HEK293 (cell line): ENCODE data around the gene BCR.

ENCODE experiments used
- CTCF ChIA-PET: fragments of 350-600 bp; formaldehyde crosslinking; extraction: SDS; loops from one replicate; lab custom pipeline; 2021; ENCODE audit warnings: antibody characterized with exemption; lab: Yijun Ruan, JAX
- POLR2A ChIA-PET: fragments of 300-600 bp; formaldehyde crosslinking; extraction: SDS; loops from one replicate; lab custom pipeline; 2020; ENCODE audit warnings: antibody characterized with exemption, inconsistent platforms; lab: Yijun Ruan, JAX
- H3K27ac ChIP-seq: fragments of 200-500 bp; sonication (Bioruptor generic); 2 replicates; pipeline ENCODE4 v1.5.1; 2014; ENCODE audit warnings: low read depth, low read length, control low read depth, inconsistent platforms; ENCODE audit errors: extremely low read depth
- H3K36me3 ChIP-seq, 2 experiments: fragments of 200-500 bp in 1 of 2; sonication (Bioruptor generic) in 1 of 2; 1 replicate in 1 of 2; 2 replicates in 1 of 2; pipeline ENCODE4 v1.5.1; 2014 to 2017; ENCODE audit warnings: inconsistent platforms in 2 of 2, low read length in 2 of 2; ENCODE audit not compliant: control insufficient read depth in 2 of 2, insufficient read depth in 1 of 2
- H3K4me1 ChIP-seq: fragments of 200-500 bp; sonication (Bioruptor generic); 2 replicates; pipeline ENCODE4 v1.5.1; 2014; ENCODE audit warnings: mild to moderate bottlenecking, low read length, inconsistent platforms; ENCODE audit not compliant: control insufficient read depth, insufficient read depth
- H3K4me3 ChIP-seq: 2 replicates; pipeline ENCODE4 v1.5.1; 2011; ENCODE audit warnings: low read depth, mild to moderate bottlenecking, control low read depth, low read length, moderate library complexity
- H3K9me3 ChIP-seq: fragments of 200-500 bp; sonication (Bioruptor generic); 2 replicates; pipeline ENCODE4 v1.5.1; 2014; ENCODE audit warnings: low read depth, low read length, inconsistent platforms; ENCODE audit not compliant: control insufficient read depth, insufficient read depth
- GLI4 ChIP-seq: fragments of 450-650 bp; formaldehyde crosslinking; IDR thresholded peaks from 2 replicates; pipeline ENCODE4 v1.5.1; 2016; ENCODE audit warnings: missing biosample characterization, missing genetic modification characterization
- KLF1 ChIP-seq: fragments of 450-650 bp; formaldehyde crosslinking; IDR thresholded peaks from 2 replicates; pipeline ENCODE4 v1.5.1; 2016; ENCODE audit warnings: missing biosample characterization, missing genetic modification characterization
- RBAK ChIP-seq: fragments of 450-650 bp; formaldehyde crosslinking; IDR thresholded peaks from 2 replicates; pipeline ENCODE4 v1.5.1; 2016; ENCODE audit warnings: missing biosample characterization, missing genetic modification characterization
- SP2 ChIP-seq: fragments of 450-650 bp; formaldehyde crosslinking; IDR thresholded peaks from 2 replicates; pipeline ENCODE4 v1.5.1; 2016; ENCODE audit warnings: missing biosample characterization, missing genetic modification characterization
- YY1 ChIP-seq: fragments of 450-650 bp; formaldehyde crosslinking; IDR thresholded peaks from 2 replicates; pipeline ENCODE4 v1.5.1; 2018; ENCODE audit warnings: missing biosample characterization, missing genetic modification characterization
- ZFP3 ChIP-seq: fragments of 450-650 bp; formaldehyde crosslinking; IDR thresholded peaks from 2 replicates; pipeline ENCODE4 v1.5.1; 2016; ENCODE audit warnings: low read depth, missing biosample characterization, missing genetic modification characterization
- ZNF132 ChIP-seq: fragments of 450-650 bp; formaldehyde crosslinking; IDR thresholded peaks from 2 replicates; pipeline ENCODE4 v1.5.1; 2017; ENCODE audit warnings: missing biosample characterization, missing genetic modification characterization, borderline replicate concordance
- ZNF140 ChIP-seq: fragments of 450-650 bp; formaldehyde crosslinking; IDR thresholded peaks from 2 replicates; pipeline ENCODE4 v1.5.1; 2016; ENCODE audit warnings: missing biosample characterization, missing genetic modification characterization
- ZNF16 ChIP-seq: fragments of 450-650 bp; formaldehyde crosslinking; IDR thresholded peaks from 2 replicates; pipeline ENCODE4 v1.5.1; 2016; ENCODE audit warnings: low read depth, missing biosample characterization, missing genetic modification characterization
- ZNF426 ChIP-seq: fragments of 450-650 bp; formaldehyde crosslinking; IDR thresholded peaks from 2 replicates; pipeline ENCODE4 v1.5.1; 2017; ENCODE audit warnings: missing biosample characterization, missing genetic modification characterization, mild to moderate bottlenecking, inconsistent platforms, moderate library complexity
- ZNF530 ChIP-seq: fragments of 450-650 bp; formaldehyde crosslinking; IDR thresholded peaks from 2 replicates; pipeline ENCODE4 v1.5.1; 2016; ENCODE audit warnings: low read depth, missing biosample characterization, missing genetic modification characterization
- ZNF544 ChIP-seq: fragments of 450-650 bp; formaldehyde crosslinking; IDR thresholded peaks from 2 replicates; pipeline ENCODE4 v1.5.0; 2017; ENCODE audit warnings: missing biosample characterization, missing genetic modification characterization
- ZNF549 ChIP-seq: fragments of 450-650 bp; IDR thresholded peaks from 2 replicates; pipeline ENCODE4 v1.5.1; 2018; ENCODE audit warnings: missing biosample characterization, missing genetic modification characterization, mild to moderate bottlenecking, inconsistent platforms, moderate library complexity
- ZNF621 ChIP-seq: fragments of 450-650 bp; formaldehyde crosslinking; IDR thresholded peaks from 2 replicates; pipeline ENCODE4 v1.5.1; 2017; ENCODE audit warnings: missing biosample characterization, missing genetic modification characterization
- ZNF626 ChIP-seq: fragments of 450-650 bp; sonication (Bioruptor Pico); formaldehyde crosslinking; IDR thresholded peaks from 2 replicates; pipeline ENCODE4 v1.5.1; 2018; ENCODE audit warnings: missing biosample characterization, missing genetic modification characterization, inconsistent platforms
- ZNF76 ChIP-seq: fragments of 450-650 bp; formaldehyde crosslinking; IDR thresholded peaks from 2 replicates; pipeline ENCODE4; 2016; ENCODE audit warnings: low read depth, missing biosample characterization, missing genetic modification characterization, borderline replicate concordance
- ZNF791 ChIP-seq: fragments of 450-650 bp; formaldehyde crosslinking; IDR thresholded peaks from 2 replicates; pipeline ENCODE4 v1.5.1; 2016; ENCODE audit warnings: missing biosample characterization, missing genetic modification characterization
- ZSCAN16 ChIP-seq: fragments of 450-650 bp; formaldehyde crosslinking; IDR thresholded peaks from 2 replicates; pipeline ENCODE4 v1.5.1; 2016; ENCODE audit warnings: missing biosample characterization, missing genetic modification characterization
- ZSCAN23 ChIP-seq: fragments of 450-650 bp; formaldehyde crosslinking; IDR thresholded peaks from 2 replicates; pipeline ENCODE4 v1.5.1; 2016; ENCODE audit warnings: missing biosample characterization, missing genetic modification characterization
- TF ChIP-seq, protein P1 (sequence below): fragments of 450-650 bp; formaldehyde crosslinking; IDR thresholded peaks from 2 replicates; pipeline ENCODE4 v1.5.0; 2017; ENCODE audit warnings: missing biosample characterization, missing genetic modification characterization, borderline replicate concordance
- TF ChIP-seq, protein P2 (sequence below): fragments of 450-650 bp; formaldehyde crosslinking; IDR thresholded peaks from 2 replicates; pipeline ENCODE4 v1.5.1; 2016; ENCODE audit warnings: missing biosample characterization, missing genetic modification characterization
- TF ChIP-seq, protein P3 (sequence below): fragments of 450-650 bp; IDR thresholded peaks from 2 replicates; pipeline ENCODE4 v1.5.1; 2018; ENCODE audit warnings: missing biosample characterization, mild to moderate bottlenecking, missing genetic modification characterization
- TF ChIP-seq, protein P4 (sequence below): fragments of 450-650 bp; formaldehyde crosslinking; IDR thresholded peaks from 2 replicates; pipeline ENCODE4 v1.5.1; 2016; ENCODE audit warnings: missing biosample characterization, missing genetic modification characterization
- TF ChIP-seq, protein P5 (sequence below): fragments of 450-650 bp; formaldehyde crosslinking; IDR thresholded peaks from 2 replicates; pipeline ENCODE4 v1.5.1; 2016; ENCODE audit warnings: missing biosample characterization, missing genetic modification characterization

BCR gene

DNA sequence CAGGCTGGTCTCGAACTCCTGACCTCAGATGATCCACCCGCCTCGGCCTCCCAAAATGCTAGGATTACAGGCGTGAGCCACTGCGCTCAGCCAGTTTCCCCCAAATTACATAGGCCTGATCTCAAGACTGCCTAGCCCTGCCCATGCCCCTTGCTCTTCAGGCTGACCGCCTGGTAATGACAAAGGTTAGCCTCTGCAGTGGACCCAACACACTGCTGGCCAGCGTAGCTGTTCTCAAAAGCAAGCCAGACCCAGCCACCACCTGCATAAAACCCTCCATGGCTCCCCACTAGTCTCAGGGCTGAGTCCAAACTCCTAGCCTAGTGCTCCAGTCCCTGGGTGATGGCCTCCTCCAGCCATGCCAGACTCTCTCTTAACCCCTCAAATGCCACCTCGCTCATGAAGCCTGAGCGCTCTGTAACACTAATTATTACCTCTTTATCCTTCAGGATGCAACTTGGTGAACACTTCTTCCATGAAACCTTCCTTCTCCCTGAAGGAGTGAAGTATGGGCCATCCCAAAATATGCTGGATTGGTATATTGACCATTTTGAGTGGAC, 37.7 kb upstream of the BCR start:
- no peaks in the 10 kb centered on the region for H3K9me3 ChIP-seq
- no peak overlapping the region for H3K27ac ChIP-seq
- H3K36me3 ChIP-seq: peaks cover 0 to 12% of the 10 kb centered on the region in 2 experiments; a peak in 1 of 3 replicates
- H3K4me3 ChIP-seq: no peak overlapping the region
- POLR2A ChIA-PET: no interaction called here
- CTCF ChIA-PET: interaction anchor here (0.6 to 6.0 kb wide), 6 partner anchors 11 to 241 kb away, joined by 3 to 56 read pairs (median 4); no protein-coding TSS in a partner anchor
- no peak for TF ChIP-seq ZNF530 (tag by site-specific recombination)
- no peak for TF ChIP-seq YY1 (tag by site-specific recombination)
- no peak for TF ChIP-seq RBAK (tag by site-specific recombination)
- TF ChIP-seq, protein P1, sequence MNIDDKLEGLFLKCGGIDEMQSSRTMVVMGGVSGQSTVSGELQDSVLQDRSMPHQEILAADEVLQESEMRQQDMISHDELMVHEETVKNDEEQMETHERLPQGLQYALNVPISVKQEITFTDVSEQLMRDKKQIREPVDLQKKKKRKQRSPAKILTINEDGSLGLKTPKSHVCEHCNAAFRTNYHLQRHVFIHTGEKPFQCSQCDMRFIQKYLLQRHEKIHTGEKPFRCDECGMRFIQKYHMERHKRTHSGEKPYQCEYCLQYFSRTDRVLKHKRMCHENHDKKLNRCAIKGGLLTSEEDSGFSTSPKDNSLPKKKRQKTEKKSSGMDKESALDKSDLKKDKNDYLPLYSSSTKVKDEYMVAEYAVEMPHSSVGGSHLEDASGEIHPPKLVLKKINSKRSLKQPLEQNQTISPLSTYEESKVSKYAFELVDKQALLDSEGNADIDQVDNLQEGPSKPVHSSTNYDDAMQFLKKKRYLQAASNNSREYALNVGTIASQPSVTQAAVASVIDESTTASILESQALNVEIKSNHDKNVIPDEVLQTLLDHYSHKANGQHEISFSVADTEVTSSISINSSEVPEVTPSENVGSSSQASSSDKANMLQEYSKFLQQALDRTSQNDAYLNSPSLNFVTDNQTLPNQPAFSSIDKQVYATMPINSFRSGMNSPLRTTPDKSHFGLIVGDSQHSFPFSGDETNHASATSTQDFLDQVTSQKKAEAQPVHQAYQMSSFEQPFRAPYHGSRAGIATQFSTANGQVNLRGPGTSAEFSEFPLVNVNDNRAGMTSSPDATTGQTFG: no peak
- 0 out of 2 replicates have a peak, but pooled peaks have one; percentile 20 for TF ChIP-seq ZNF76 (tag by site-specific recombination)
- peak; percentile 63 for TF ChIP-seq ZNF16 (tag by site-specific recombination)
- TF ChIP-seq, all 188 proteins: peak for 2
- H3K4me1 ChIP-seq: peaks cover 5% of the 10 kb centered on the region; the same call in 1 of the 2 replicates

DNA sequence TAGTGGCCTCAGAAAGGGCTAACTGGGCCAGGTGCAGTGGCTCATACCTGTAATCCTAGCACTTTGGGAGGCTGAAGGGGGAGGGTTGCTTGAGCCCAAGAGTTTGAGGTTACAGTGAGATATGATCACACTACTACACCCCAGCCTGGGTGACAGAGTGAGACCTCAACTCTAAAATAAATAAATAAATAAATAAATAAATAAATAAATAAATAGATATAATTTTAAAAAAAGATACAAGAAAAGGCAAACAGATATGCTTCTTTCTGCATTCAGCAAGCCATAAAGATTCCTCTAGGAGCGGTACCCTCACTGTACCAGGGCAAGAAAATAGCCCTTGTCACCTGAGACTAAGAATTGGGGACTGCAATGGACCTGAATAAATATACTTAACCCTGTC, 37.2 kb upstream of the BCR start:
- peaks cover 5% of the 10 kb centered on the region; the same call in 1 of the 2 replicates for H3K4me1 ChIP-seq
- POLR2A ChIA-PET: no interaction called here
- CTCF ChIA-PET: interaction anchor here (0.9 to 1.0 kb wide), 2 partner anchors 35 to 183 kb away, joined by 3 to 5 read pairs; no protein-coding TSS in a partner anchor
- TF ChIP-seq, protein P2, sequence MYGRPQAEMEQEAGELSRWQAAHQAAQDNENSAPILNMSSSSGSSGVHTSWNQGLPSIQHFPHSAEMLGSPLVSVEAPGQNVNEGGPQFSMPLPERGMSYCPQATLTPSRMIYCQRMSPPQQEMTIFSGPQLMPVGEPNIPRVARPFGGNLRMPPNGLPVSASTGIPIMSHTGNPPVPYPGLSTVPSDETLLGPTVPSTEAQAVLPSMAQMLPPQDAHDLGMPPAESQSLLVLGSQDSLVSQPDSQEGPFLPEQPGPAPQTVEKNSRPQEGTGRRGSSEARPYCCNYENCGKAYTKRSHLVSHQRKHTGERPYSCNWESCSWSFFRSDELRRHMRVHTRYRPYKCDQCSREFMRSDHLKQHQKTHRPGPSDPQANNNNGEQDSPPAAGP: no peak
- no peak for TF ChIP-seq ZNF132 (tag by site-specific recombination)
- TF ChIP-seq GLI4 (tag by site-specific recombination): no peak
- peak; percentile 62; the same call in 1 of the 2 replicates for TF ChIP-seq ZNF140
- TF ChIP-seq ZNF544: no peak
- no peak for TF ChIP-seq ZNF621
- 0 out of 2 replicates have a peak, but pooled peaks have one; percentile 53 for TF ChIP-seq ZNF791 (tag by site-specific recombination)
- TF ChIP-seq SP2: no peak
- peak; percentile 86 for TF ChIP-seq ZNF426 (tag by site-specific recombination)
- TF ChIP-seq ZNF626 (tag by site-specific recombination): no peak
- TF ChIP-seq ZNF549 (tag by site-specific recombination): no peak
- TF ChIP-seq, protein P3, sequence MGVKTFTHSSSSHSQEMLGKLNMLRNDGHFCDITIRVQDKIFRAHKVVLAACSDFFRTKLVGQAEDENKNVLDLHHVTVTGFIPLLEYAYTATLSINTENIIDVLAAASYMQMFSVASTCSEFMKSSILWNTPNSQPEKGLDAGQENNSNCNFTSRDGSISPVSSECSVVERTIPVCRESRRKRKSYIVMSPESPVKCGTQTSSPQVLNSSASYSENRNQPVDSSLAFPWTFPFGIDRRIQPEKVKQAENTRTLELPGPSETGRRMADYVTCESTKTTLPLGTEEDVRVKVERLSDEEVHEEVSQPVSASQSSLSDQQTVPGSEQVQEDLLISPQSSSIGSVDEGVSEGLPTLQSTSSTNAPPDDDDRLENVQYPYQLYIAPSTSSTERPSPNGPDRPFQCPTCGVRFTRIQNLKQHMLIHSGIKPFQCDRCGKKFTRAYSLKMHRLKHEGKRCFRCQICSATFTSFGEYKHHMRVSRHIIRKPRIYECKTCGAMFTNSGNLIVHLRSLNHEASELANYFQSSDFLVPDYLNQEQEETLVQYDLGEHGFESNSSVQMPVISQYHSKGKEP: no peak
- TF ChIP-seq ZNF76 (tag by site-specific recombination): no peak
- no peak for TF ChIP-seq ZFP3 (tag by site-specific recombination)
- no peak for TF ChIP-seq ZSCAN16 (tag by site-specific recombination)
- TF ChIP-seq KLF1 (tag by site-specific recombination): no peak
- TF ChIP-seq ZSCAN23 (tag by site-specific recombination): no peak
- TF ChIP-seq, protein P4, sequence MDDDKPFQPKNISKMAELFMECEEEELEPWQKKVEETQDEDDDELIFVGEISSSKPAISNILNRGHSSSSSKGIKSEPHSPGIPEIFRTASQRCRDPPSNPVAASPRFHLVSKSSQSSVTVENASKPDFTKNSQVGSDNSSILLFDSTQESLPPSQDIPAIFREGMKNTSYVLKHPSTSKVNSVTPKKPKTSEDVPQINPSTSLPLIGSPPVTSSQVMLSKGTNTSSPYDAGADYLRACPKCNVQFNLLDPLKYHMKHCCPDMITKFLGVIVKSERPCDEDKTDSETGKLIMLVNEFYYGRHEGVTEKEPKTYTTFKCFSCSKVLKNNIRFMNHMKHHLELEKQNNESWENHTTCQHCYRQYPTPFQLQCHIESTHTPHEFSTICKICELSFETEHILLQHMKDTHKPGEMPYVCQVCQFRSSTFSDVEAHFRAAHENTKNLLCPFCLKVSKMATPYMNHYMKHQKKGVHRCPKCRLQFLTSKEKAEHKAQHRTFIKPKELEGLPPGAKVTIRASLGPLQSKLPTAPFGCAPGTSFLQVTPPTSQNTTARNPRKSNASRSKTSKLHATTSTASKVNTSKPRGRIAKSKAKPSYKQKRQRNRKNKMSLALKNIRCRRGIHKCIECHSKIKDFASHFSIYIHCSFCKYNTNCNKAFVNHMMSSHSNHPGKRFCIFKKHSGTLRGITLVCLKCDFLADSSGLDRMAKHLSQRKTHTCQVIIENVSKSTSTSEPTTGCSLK (tag by site-specific recombination): no peak
- TF ChIP-seq, protein P5, sequence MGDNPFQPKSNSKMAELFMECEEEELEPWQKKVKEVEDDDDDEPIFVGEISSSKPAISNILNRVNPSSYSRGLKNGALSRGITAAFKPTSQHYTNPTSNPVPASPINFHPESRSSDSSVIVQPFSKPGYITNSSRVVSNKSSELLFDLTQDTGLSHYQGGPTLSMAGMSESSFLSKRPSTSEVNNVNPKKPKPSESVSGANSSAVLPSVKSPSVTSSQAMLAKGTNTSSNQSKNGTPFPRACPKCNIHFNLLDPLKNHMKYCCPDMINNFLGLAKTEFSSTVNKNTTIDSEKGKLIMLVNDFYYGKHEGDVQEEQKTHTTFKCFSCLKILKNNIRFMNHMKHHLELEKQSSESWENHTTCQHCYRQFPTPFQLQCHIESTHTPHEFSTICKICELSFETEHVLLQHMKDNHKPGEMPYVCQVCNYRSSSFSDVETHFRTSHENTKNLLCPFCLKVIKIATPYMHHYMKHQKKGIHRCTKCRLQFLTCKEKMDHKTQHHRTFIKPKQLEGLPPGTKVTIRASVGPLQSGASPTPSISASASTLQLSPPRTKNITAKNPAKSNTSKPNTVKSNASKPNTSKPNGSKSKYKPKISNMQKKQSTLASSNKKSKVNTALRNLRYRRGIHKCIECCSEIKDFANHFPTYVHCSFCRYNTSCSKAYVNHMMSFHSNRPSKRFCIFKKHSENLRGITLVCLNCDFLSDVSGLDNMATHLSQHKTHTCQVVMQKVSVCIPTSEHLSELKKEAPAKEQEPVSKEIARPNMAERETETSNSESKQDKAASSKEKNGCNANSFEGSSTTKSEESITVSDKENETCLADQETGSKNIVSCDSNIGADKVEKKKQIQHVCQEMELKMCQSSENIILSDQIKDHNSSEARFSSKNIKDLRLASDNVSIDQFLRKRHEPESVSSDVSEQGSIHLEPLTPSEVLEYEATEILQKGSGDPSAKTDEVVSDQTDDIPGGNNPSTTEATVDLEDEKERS (tag by site-specific recombination): no peak

More for the DNA sequence above, 37.2 kb upstream of the BCR start:
- H3K27ac ChIP-seq: no peak overlapping the region
- peaks cover 0 to 17% of the 10 kb centered on the region in 2 experiments; a peak in 1 of 3 replicates for H3K36me3 ChIP-seq
- H3K9me3 ChIP-seq: no peaks in the 10 kb centered on the region
- H3K4me3 ChIP-seq: no peak overlapping the region
